Cardiac fibroblast (primary cell): ENCODE results near the gene FHL2.

ENCODE experiments used
- DNase-seq, 2 donors: peaks; one replicate each; pipeline versions ENCODE4 v3.0.0 to v3.0.0-alpha.2; 2010; ENCODE audit warnings: low read depth in 2 of 2
- H3K4me3 ChIP-seq, 2 donors: replicated peaks in 1 of 2; 1 replicate in 1 of 2; 2 replicates in 1 of 2; pipeline ENCODE4 v1.5.1; 2011; ENCODE audit warnings: low read depth in 2 of 2, low read length in 2 of 2, mild to moderate bottlenecking in 2 of 2, moderate library complexity in 1 of 2
- TF ChIP-seq, protein P1 (sequence below): IDR thresholded peaks from one replicate; pipeline ENCODE4 v1.5.1; 2011; ENCODE audit warnings: low read depth, mild to moderate bottlenecking, low read length, inconsistent platforms

FHL2 gene

GRCh38 chr2:105358593-105358992 is 40.3 kb downstream of the FHL2 start:
- no peak overlapping the region for H3K4me3 ChIP-seq
- TF ChIP-seq, protein P1, sequence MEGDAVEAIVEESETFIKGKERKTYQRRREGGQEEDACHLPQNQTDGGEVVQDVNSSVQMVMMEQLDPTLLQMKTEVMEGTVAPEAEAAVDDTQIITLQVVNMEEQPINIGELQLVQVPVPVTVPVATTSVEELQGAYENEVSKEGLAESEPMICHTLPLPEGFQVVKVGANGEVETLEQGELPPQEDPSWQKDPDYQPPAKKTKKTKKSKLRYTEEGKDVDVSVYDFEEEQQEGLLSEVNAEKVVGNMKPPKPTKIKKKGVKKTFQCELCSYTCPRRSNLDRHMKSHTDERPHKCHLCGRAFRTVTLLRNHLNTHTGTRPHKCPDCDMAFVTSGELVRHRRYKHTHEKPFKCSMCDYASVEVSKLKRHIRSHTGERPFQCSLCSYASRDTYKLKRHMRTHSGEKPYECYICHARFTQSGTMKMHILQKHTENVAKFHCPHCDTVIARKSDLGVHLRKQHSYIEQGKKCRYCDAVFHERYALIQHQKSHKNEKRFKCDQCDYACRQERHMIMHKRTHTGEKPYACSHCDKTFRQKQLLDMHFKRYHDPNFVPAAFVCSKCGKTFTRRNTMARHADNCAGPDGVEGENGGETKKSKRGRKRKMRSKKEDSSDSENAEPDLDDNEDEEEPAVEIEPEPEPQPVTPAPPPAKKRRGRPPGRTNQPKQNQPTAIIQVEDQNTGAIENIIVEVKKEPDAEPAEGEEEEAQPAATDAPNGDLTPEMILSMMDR, result no peak
- no peak for DNase-seq

- TF ChIP-seq, protein P1, result no peak
- H3K4me3 ChIP-seq, result no peak overlapping the region
- DNase-seq, result no peak
Measured at GRCh38 chr2:105357122-105357521, 41.7 kb downstream of the FHL2 start.

DNA sequence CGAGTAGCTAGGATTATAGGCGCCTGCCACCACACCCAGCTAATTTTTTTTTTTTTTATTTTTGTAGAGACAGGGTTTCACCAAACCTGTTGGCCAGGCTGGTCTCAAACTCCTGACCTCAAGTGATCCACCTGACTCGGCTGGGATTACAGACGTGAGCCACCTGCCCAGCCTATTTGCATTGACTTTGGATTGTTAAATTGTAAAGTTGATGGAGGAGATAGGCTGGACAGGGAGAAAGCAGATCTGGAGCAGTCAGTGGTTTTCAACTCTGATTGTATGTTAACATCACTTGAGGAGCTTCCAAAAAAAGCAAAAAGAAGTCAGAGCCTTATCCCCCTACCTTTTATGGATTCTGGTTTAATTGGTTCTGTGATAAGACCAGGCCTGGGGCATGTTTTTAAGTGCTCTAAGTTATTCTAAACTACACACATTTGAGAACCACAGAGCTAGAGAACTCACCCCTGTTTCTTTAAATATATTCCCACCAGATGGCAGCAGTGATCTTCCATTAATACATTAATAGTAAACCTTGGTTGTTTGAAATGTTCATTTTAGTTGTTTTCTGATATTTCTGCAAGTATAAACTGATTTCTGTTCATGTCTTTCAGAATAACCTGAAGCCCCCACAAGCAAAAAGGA is 54.0 kb downstream of the FHL2 start:
- peak; percentile 59 to 72 for DNase-seq
- TF ChIP-seq, protein P1, result peak; percentile 17
- no peak overlapping the region for H3K4me3 ChIP-seq

GRCh38 chr2:105339414-105339813 is 59.4 kb downstream of the FHL2 start:
- TF ChIP-seq, protein P1, result no peak
- DNase-seq, result no peak
- no peak overlapping the region for H3K4me3 ChIP-seq

DNA sequence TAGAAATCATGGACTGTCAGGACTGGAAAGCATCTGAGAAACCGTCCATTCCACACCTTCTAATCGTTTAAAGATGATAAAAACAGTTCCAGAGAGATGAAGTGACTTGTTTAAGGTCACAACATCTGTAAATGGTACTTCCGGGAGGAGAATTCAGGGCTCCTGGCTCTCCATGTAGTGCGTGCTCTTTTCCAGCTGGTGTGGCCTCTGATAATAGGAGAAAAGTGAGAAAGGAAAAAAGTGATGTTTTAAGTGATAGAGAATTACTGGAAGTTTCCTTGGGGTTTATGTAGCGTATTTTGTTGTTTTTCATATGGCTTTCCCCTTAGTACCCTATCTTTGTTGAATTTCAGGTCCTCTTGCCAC is 60.8 kb downstream of the FHL2 start:
- H3K4me3 ChIP-seq, result peak overlapping the region; percentile 82 to 85
- no peak for DNase-seq
- TF ChIP-seq, protein P1, result no peak

DNA sequence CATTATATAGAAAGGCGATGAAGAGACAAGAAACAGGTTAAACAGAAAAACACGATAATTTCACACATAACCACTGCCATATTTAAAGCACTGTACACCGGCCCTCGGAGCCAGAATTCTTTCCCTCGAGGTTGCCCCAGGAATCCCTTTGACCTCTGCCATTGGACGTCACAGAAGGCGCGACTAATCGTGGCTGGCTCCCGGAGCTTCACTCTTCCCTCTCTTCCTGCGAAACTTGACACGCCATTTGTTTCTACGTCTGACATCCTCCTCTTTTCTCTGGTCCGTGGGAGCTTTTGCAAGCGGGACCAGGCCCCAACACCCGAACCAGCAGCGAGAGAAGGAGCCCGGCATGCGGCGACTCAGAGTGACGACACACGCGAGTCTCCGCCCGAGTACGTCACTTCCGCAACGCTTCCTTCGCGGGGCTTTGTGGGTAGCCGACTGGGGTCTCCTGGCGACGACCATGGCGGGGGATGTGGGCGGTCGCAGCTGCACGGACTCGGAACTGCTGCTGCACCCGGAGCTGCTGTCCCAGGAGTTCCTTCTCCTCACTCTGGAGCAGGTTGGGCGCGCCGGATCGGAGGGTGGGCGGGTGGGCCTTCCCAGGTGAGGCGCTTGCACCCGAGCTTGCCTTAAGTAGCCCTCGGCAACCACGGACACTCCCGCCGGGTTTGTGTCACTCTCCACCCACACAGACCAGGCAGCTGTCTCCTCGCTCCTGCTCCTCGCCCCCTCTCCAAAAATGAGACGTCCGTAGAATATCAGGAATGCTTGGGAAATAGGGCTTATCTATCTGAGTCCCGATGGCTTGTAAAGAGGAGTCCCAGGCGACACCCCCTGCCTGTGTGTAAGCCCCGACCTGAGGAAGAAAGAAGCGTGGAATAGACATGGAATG is 61.5 kb downstream of the FHL2 start, which contains the start of gene C2orf49:
C2orf49 (plus strand) TSS at position 419 of the 898 bp plus-strand sequence; CDS start at position 467, 48 bp downstream.
- peak within 1 kb of the TSS; percentile 82 to 85 for H3K4me3 ChIP-seq
- TF ChIP-seq, protein P1, result no peak
- DNase-seq, result peak; percentile 84 to 85
